Transverse colon (tissue), 4 donors: ENCODE results near the gene BNIP5.

ENCODE experiments used
- CTCF ChIP-seq, 5 experiments: fragments of 200-600 bp in 3 of 5; fragments of 450-650 bp in 2 of 5; sonication (generic) in 3 of 5; IDR thresholded peaks; 1 replicate in 2 of 5; 2 replicates in 3 of 5; pipeline ENCODE4 v1.5.1; 2016 to 2017; ENCODE audit warnings: antibody characterized with exemption in 5 of 5, inconsistent platforms in 3 of 5, mild to moderate bottlenecking in 2 of 5, moderate library complexity in 1 of 5
- EP300 ChIP-seq: sonication (generic); formaldehyde crosslinking; IDR thresholded peaks from one replicate; pipeline ENCODE4 v1.6.1; 2017; ENCODE audit warnings: antibody characterized with exemption, low read depth
- POLR2A ChIP-seq: fragments of 450-650 bp; IDR thresholded peaks from one replicate; pipeline ENCODE4 v1.6.1; 2016; ENCODE audit warnings: antibody characterized with exemption, mild to moderate bottlenecking, moderate library complexity
- POLR2AphosphoS5 ChIP-seq, 3 donors: sonication (generic); formaldehyde crosslinking; IDR thresholded peaks; one replicate each; pipeline ENCODE4 v1.6.1; 2016; ENCODE audit warnings: antibody characterized with exemption in 3 of 3

- no peak for TF ChIP-seq EP300
- TF ChIP-seq CTCF (IDR thresholded peaks at IDR 0.05) = no peak
- TF ChIP-seq POLR2A = no peak
- no peak for TF ChIP-seq POLR2AphosphoS5 (IDR thresholded peaks at IDR 0.05)
These were observed 68.0 kb downstream of the BNIP5 start for GRCh38 chr6:36268478-36269275.
